ENCODE measurements around the gene RRP15. TPM values are rescaled to one million over a fixed set of nuclear protein-coding genes. Genes with fewer than 3 reads are reported as not detected.

RRP15 gene
- total RNA-seq, 1 donor from 2014 or later, result 1.9 TPM

- Histone ChIP-seq H3K4me3 (peak overlapping the region; percentile 21 to 88), H3K9me3 (no peaks in the 10 kb centered on the region), H3K36me3 (no peaks in the 10 kb centered on the region), H3K27me3 (no peaks in the 10 kb centered on the region), H3K4me1 (peaks cover 0 to 6% of the 10 kb centered on the region in 2 donors), H3K27ac (peak overlapping the region; percentile 81 to 89)
- intact Hi-C loops (cut with DNase I), result no loop called here
- TF ChIP-seq CTCF (IDR thresholded peaks at IDR 0.05), result no peak
- no peak for DNase-seq (ENCODE audit: low spot score in 2 of 2)
Measured at GRCh38 chr1:218350801-218351266, 65.7 kb downstream of the RRP15 start.

- Histone ChIP-seq H3K27me3 (no peaks in the 10 kb centered on the region), H3K9me3 (no peaks in the 10 kb centered on the region), H3K36me3 (no peaks in the 10 kb centered on the region), H3K4me3 (peak overlapping the region; percentile 21 to 88), H3K27ac (peak overlapping the region; percentile 81 to 89), H3K4me1 (peaks cover 0 to 7% of the 10 kb centered on the region in 2 donors)
- peak in 1 of 2 donors; percentile 73 for DNase-seq (ENCODE audit: low spot score in 2 of 2)
- peak; percentile 62 to 67 (median 66) for TF ChIP-seq CTCF (IDR thresholded peaks at IDR 0.05)
- intact Hi-C loops (cut with DNase I), result no loop called here
Measured at GRCh38 chr1:218351391-218352074, 66.4 kb downstream of the RRP15 start.

- peak overlapping the region; percentile 21 to 88 for H3K4me3 ChIP-seq
Measured at GRCh38 chr1:218352075-218352438, 67.0 kb downstream of the RRP15 start.

GRCh38 chr1:218353656-218354055 lies 68.6 kb downstream of the RRP15 start:
- H3K4me1 ChIP-seq, result peaks cover 5 to 17% of the 10 kb centered on the region in 2 donors
- H3K36me3 ChIP-seq, result no peaks in the 10 kb centered on the region
- H3K27me3 ChIP-seq, result no peaks in the 10 kb centered on the region
- TF ChIP-seq CTCF (IDR thresholded peaks at IDR 0.05), result no peak
- DNase-seq (ENCODE audit: low spot score in 2 of 2), result no peak
- intact Hi-C loops (cut with DNase I), result no loop called here
- no peaks in the 10 kb centered on the region for H3K9me3 ChIP-seq
- H3K4me3 ChIP-seq, result no peak overlapping the region
- H3K27ac ChIP-seq, result no peak overlapping the region

More at GRCh38 chr1:218352075-218352438, 67.0 kb downstream of the RRP15 start:
- Histone ChIP-seq H3K27me3 (no peaks in the 10 kb centered on the region), H3K9me3 (no peaks in the 10 kb centered on the region), H3K4me1 (peaks cover 3 to 13% of the 10 kb centered on the region in 2 donors), H3K27ac (peak overlapping the region; percentile 81 to 89), H3K36me3 (no peaks in the 10 kb centered on the region)
- TF ChIP-seq CTCF (IDR thresholded peaks at IDR 0.05), result no peak
- no peak for DNase-seq (ENCODE audit: low spot score in 2 of 2)
- intact Hi-C loops (cut with DNase I), result no loop called here

GRCh38 chr1:218355278-218355677 lies 70.2 kb downstream of the RRP15 start:
- H3K27me3 ChIP-seq, result no peaks in the 10 kb centered on the region
- H3K4me1 ChIP-seq, result peaks cover 5 to 17% of the 10 kb centered on the region in 2 donors
- intact Hi-C loops (cut with DNase I), result no loop called here
- no peak for DNase-seq (ENCODE audit: low spot score in 2 of 2)
- H3K9me3 ChIP-seq, result no peaks in the 10 kb centered on the region
- no peak overlapping the region for H3K27ac ChIP-seq
- no peaks in the 10 kb centered on the region for H3K36me3 ChIP-seq
- no peak for TF ChIP-seq CTCF (IDR thresholded peaks at IDR 0.05)
- no peak overlapping the region for H3K4me3 ChIP-seq
